HG03196 (cell line): ENCODE data around the gene NARF.
A peak's percentile ranks its signal among the peaks of the same experiment; 100 is the strongest.
"Not testable (repeated sequence)": the region's sequence is repeated elsewhere in the genome, so short reads cannot be mapped to it uniquely, and the experiment has no call there.

Experiments used
- ATAC-seq: cut with Tn5 transposase; IDR thresholded peaks from one replicate; pipeline ENCODE4 v1.9.1; 2021; ENCODE audit not compliant: unreplicated experiment

NARF gene

GRCh38 chr17:82458179-82458884, at the start of gene NARF:
Gene NARF (plus strand): TSS chr17:82458741. CDS start chr17:82458804, 63 bp downstream.
- ATAC-seq: peak; percentile 94

GRCh38 chr17:82408938-82409318, 49.6 kb upstream of the NARF start:
- no peak for ATAC-seq

- ATAC-seq: no peak
Measured at GRCh38 chr17:82410014-82410716, 48.4 kb upstream of the NARF start.

- ATAC-seq: no peak
Measured at GRCh38 chr17:82411396-82412053, 47.0 kb upstream of the NARF start.

- ATAC-seq: not testable (repeated sequence)
Measured at GRCh38 chr17:82412081-82412480, 46.5 kb upstream of the NARF start.

GRCh38 chr17:82412535-82413520, 45.7 kb upstream of the NARF start:
- no peak for ATAC-seq

GRCh38 chr17:82414548-82415281, 43.8 kb upstream of the NARF start:
- no peak for ATAC-seq

GRCh38 chr17:82415336-82415735, 43.2 kb upstream of the NARF start:
- ATAC-seq: no peak

GRCh38 chr17:82415786-82416185, 42.8 kb upstream of the NARF start:
- no peak for ATAC-seq

- ATAC-seq: no peak
Measured at GRCh38 chr17:82416264-82416663, 42.3 kb upstream of the NARF start.

GRCh38 chr17:82416771-82417170, 41.8 kb upstream of the NARF start:
- no peak for ATAC-seq

GRCh38 chr17:82418001-82418986, 40.2 kb upstream of the NARF start, which contains the start of the genes HEXD and OGFOD3:
Gene HEXD (plus strand): TSS chr17:82418347. CDS start chr17:82419800, 1,453 bp downstream.
Gene OGFOD3 (minus strand): TSS chr17:82418586. CDS start chr17:82418485, 101 bp downstream.
- peak; percentile 88 for ATAC-seq

GRCh38 chr17:82419540-82419939, 39.0 kb upstream of the NARF start:
- ATAC-seq: no peak

GRCh38 chr17:82424001-82424862, 34.3 kb upstream of the NARF start:
- no peak for ATAC-seq

GRCh38 chr17:82424863-82425159, 33.7 kb upstream of the NARF start:
- no peak for ATAC-seq

GRCh38 chr17:82428546-82428945, 30.0 kb upstream of the NARF start:
- ATAC-seq: no peak

- no peak for ATAC-seq
Measured at GRCh38 chr17:82429824-82430223, 28.7 kb upstream of the NARF start.

GRCh38 chr17:82432017-82432416, 26.5 kb upstream of the NARF start:
- ATAC-seq: no peak
